ENCODE measurements around the gene CPEB2.

DNA sequence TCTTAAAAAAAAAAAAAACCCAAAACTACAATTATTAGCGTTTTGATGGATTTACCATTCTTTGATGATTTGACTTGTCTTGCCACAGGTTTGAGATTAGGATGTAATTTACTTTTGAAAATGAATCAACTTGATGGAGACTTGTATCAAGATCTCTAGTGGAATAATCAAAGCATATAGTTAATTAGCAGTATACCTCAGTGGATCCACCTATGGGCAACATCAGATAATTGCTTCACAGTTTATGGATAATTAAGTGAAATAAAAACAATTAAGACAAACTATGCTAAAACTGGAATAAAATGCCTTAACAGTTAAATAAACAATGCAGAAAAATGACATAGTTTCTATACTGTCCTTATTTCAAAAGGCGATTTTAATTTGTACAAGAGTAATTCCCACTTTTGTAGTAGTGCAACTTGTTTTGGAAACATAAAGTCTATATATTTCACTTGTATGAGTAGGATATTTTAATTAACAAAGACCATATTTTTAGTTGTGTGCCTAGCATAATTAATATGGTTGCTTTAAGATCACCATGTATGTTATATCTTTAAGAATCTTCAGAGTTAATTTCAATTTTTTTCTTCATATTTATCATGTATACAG is 4.2 kb downstream of the CPEB2 start:
- TF ChIP-seq, protein P1, sequence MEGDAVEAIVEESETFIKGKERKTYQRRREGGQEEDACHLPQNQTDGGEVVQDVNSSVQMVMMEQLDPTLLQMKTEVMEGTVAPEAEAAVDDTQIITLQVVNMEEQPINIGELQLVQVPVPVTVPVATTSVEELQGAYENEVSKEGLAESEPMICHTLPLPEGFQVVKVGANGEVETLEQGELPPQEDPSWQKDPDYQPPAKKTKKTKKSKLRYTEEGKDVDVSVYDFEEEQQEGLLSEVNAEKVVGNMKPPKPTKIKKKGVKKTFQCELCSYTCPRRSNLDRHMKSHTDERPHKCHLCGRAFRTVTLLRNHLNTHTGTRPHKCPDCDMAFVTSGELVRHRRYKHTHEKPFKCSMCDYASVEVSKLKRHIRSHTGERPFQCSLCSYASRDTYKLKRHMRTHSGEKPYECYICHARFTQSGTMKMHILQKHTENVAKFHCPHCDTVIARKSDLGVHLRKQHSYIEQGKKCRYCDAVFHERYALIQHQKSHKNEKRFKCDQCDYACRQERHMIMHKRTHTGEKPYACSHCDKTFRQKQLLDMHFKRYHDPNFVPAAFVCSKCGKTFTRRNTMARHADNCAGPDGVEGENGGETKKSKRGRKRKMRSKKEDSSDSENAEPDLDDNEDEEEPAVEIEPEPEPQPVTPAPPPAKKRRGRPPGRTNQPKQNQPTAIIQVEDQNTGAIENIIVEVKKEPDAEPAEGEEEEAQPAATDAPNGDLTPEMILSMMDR (IDR thresholded peaks at IDR 0.05) = peak; percentile 43 to 66 (median 54)
- no peak for TF ChIP-seq POLR2A (IDR thresholded peaks at IDR 0.05)
